GM12878 (cell line): Measurements from ENCODE around the gene BATF3. TPM values are rescaled to one million over a fixed set of nuclear protein-coding genes. Genes with fewer than 3 reads are reported as not detected.

Source experiments
- ATAC-seq: fragments of 200-7000 bp; cut with Tn5 transposase; 3 replicates; pipeline ENCODE4 v1.9.1; 2020; ENCODE audit warnings: mild to moderate bottlenecking, moderate library complexity
- BruUV-seq: library from RNA; stranded (reverse); fragments of 400-500 nt; replicated peaks from 2 replicates; lab custom pipeline; 2021; lab: Mats Ljungman, UMichigan
- CTCF ChIA-PET: fragments of 300-600 bp; sonication (Branson Sonifier 250); formaldehyde crosslinking; extraction: SDS; loops from one replicate; lab custom pipeline; 2021; ENCODE audit warnings: inconsistent platforms; lab: Yijun Ruan, JAX
- POLR2A ChIA-PET: fragments of 350-600 bp; formaldehyde crosslinking; extraction: SDS; loops from one replicate; lab custom pipeline; 2021; ENCODE audit warnings: inconsistent platforms; lab: Charles Lee
- RAD21 ChIA-PET: fragments of 300-600 bp; sonication (Branson Sonifier 250); formaldehyde crosslinking; loops from one replicate; lab custom pipeline; 2023; ENCODE audit warnings: antibody characterized with exemption; ENCODE audit not compliant: unreplicated experiment; lab: Charles Lee
- SMC1A ChIA-PET: fragments of 300-600 bp; sonication (Branson Sonifier 250); formaldehyde crosslinking; loops from one replicate; lab custom pipeline; 2023; ENCODE audit not compliant: unreplicated experiment, uncharacterized antibody; lab: Charles Lee
- DNase-seq: peaks from one replicate; pipeline ENCODE4 v3.0.0-alpha.2; 2011; ENCODE audit warnings: low read depth, low spot score
- FAIRE-seq: peaks from 3 replicates; lab custom pipeline; 2011; peaks lifted over from hg19 to GRCh38; lab: Jason Lieb, UNC
- H2AFZ ChIP-seq: 2 replicates; pipeline ENCODE4 v1.6.0; 2011; ENCODE audit warnings: low read depth, low read length, control low read depth; ENCODE audit not compliant: control insufficient read depth
- H3K27ac ChIP-seq: 2 replicates; pipeline ENCODE4 v1.5.1; 2011; ENCODE audit warnings: control low read depth; ENCODE audit not compliant: control insufficient read depth, insufficient read depth
- H3K27me3 ChIP-seq, 2 experiments: replicated peaks in 1 of 2; 2 replicates each; pipeline versions ENCODE4 v1.6.0 to v1.6.1; 2011; ENCODE audit warnings: low read length in 1 of 2; ENCODE audit not compliant: control insufficient read depth in 2 of 2, insufficient read depth in 2 of 2
- H3K36me3 ChIP-seq, 2 experiments: 2 replicates each; pipeline ENCODE4 v1.5.1; 2011; ENCODE audit warnings: low read length in 1 of 2; ENCODE audit not compliant: control insufficient read depth in 2 of 2, insufficient read depth in 2 of 2
- H3K4me1 ChIP-seq: 2 replicates; pipeline ENCODE4 v1.6.1; 2011; ENCODE audit warnings: mild to moderate bottlenecking, low read length, moderate library complexity, mixed read lengths; ENCODE audit not compliant: control insufficient read depth, insufficient read depth
- H3K4me2 ChIP-seq: 2 replicates; pipeline ENCODE4 v1.6.0; 2011; ENCODE audit warnings: control low read depth; ENCODE audit not compliant: control insufficient read depth, insufficient read depth
- H3K4me3 ChIP-seq: fragments of 200-600 bp; sonication (generic); 2 replicates; pipeline ENCODE4 v1.5.1; 2016
- H3K79me2 ChIP-seq: 2 replicates; pipeline ENCODE4 v1.6.0; 2011; ENCODE audit warnings: low read length; ENCODE audit not compliant: control insufficient read depth, insufficient read depth
- H3K9ac ChIP-seq: 2 replicates; pipeline ENCODE4 v1.8.0; 2011; ENCODE audit warnings: low read length, control low read depth, mixed read lengths; ENCODE audit not compliant: control insufficient read depth, insufficient read depth
- H3K9me3 ChIP-seq: replicated peaks from 3 replicates; pipeline ENCODE4 v1.5.1; 2011; ENCODE audit warnings: mild to moderate bottlenecking, low read length; ENCODE audit not compliant: control insufficient read depth, insufficient read depth
- H4K20me1 ChIP-seq: 2 replicates; pipeline ENCODE4 v1.6.0; 2011; ENCODE audit not compliant: control insufficient read depth, insufficient read depth
- BHLHE40 ChIP-seq, 2 experiments: fragments of 450-650 bp in 1 of 2; IDR thresholded peaks; 2 replicates each; pipeline ENCODE4 v1.6.1; 2011 to 2017; ENCODE audit warnings: low read depth in 2 of 2, borderline replicate concordance in 1 of 2, improper control_type of control experiment in 1 of 2, low read length in 1 of 2, mild to moderate bottlenecking in 1 of 2
- CTCF ChIP-seq, 3 experiments: IDR thresholded peaks in 2 of 3; conservative IDR thresholded peaks in 1 of 3; 2 replicates each; pipeline ENCODE4 v1.5.1; 2011; ENCODE audit warnings: low read depth in 3 of 3, low read length in 3 of 3, mild to moderate bottlenecking in 3 of 3, control low read depth in 2 of 3, moderate library complexity in 2 of 3, inconsistent platforms in 1 of 3, mixed read lengths in 1 of 3; ENCODE audit not compliant: control insufficient read depth in 2 of 3, insufficient read depth in 1 of 3; ENCODE audit errors: extremely low read depth in 1 of 3
- FOXM1 ChIP-seq: IDR thresholded peaks from 2 replicates; pipeline ENCODE4 v1.6.1; 2012; ENCODE audit warnings: low read depth, mild to moderate bottlenecking, inconsistent platforms, low read length, moderate library complexity
- HSF1 ChIP-seq: fragments of 150-350 bp; IDR thresholded peaks from 2 replicates; pipeline ENCODE4 v1.6.1; 2014; ENCODE audit warnings: mild to moderate bottlenecking, low read depth, low read length
- MTA3 ChIP-seq: IDR thresholded peaks from 2 replicates; pipeline ENCODE4 v1.6.1; 2012; ENCODE audit warnings: low read length, inconsistent platforms, borderline replicate concordance
- MYB ChIP-seq: fragments of 150-350 bp; IDR thresholded peaks from 2 replicates; pipeline ENCODE4 v1.6.1; 2014; ENCODE audit warnings: mild to moderate bottlenecking, low read depth, low read length, borderline replicate concordance
- PAX8 ChIP-seq: fragments of 450-650 bp; IDR thresholded peaks from 2 replicates; pipeline ENCODE4 v1.6.1; 2017; ENCODE audit warnings: mild to moderate bottlenecking, moderate library complexity
- POLR2AphosphoS5 ChIP-seq: IDR thresholded peaks from 2 replicates; pipeline ENCODE4 v1.6.1; 2011; ENCODE audit warnings: mild to moderate bottlenecking, low read length, inconsistent platforms
- RAD21 ChIP-seq: IDR thresholded peaks from 2 replicates; pipeline ENCODE4 v1.6.1; 2011; ENCODE audit warnings: mild to moderate bottlenecking, low read depth, low read length, moderate library complexity; ENCODE audit not compliant: insufficient read depth
- RELA ChIP-seq: fragments of 450-650 bp; IDR thresholded peaks from 2 replicates; pipeline ENCODE4 v1.8.0; 2014; ENCODE audit warnings: borderline replicate concordance; ENCODE audit not compliant: partially characterized antibody
- RELB ChIP-seq: fragments of 450-650 bp; IDR thresholded peaks from 2 replicates; pipeline ENCODE4 v1.6.1; 2017; ENCODE audit warnings: low read depth, mild to moderate bottlenecking, moderate library complexity
- RFX5 ChIP-seq: IDR thresholded peaks from 2 replicates; pipeline ENCODE4 v1.6.1; 2011; ENCODE audit warnings: low read depth, low read length, improper control_type of control experiment
- ZBED1 ChIP-seq: IDR thresholded peaks from 2 replicates; pipeline ENCODE4 v1.6.1; 2016; ENCODE audit warnings: borderline replicate concordance
- ZNF622 ChIP-seq: fragments of 450-650 bp; IDR thresholded peaks from 2 replicates; pipeline ENCODE4 v1.6.1; 2017; ENCODE audit warnings: mild to moderate bottlenecking, inconsistent platforms
- ZSCAN29 ChIP-seq: fragments of 450-650 bp; IDR thresholded peaks from 2 replicates; pipeline ENCODE4 v1.6.1; 2017; ENCODE audit warnings: mild to moderate bottlenecking, moderate library complexity
- WGBS: methylation state at CpG from one replicate; pipeline ENCODE4 v1.1.6; 2016; ENCODE audit warnings: low lambda C conversion rate; ENCODE audit not compliant: insufficient replicate concordance, insufficient coverage; ENCODE audit errors: missing lambda C conversion rate; 5-methylcytosine and 5-hydroxymethylcytosine counted together
- in situ Hi-C: fragments of 300-500 bp; cut with MboI; formaldehyde crosslinking; loops from 9 replicates; pipeline ENCODE4 v1.14.3; 2018; ENCODE audit warnings: mixed read lengths
- intact Hi-C: fragments of 100-400 bp; cut with micrococcal nuclease; formaldehyde crosslinking; loops from one replicate; pipeline ENCODE4 v1.14.2; 2022; ENCODE audit not compliant: unreplicated experiment
- polyA plus RNA-seq, 11 experiments: library from polyadenylated mRNA; depleted of rRNA in 4 of 11; unstranded in 6 of 11; stranded (reverse) in 5 of 11; fragments of >200 nt; fragmentation: Nextera tagmentation in 4 of 11; fragmentation: Illumina TruSeq in 1 of 11; extraction: Ambion mirVana in 4 of 11; extraction: Trizol in 1 of 11; gene quantifications; 1 replicate in 1 of 11; 2 replicates in 10 of 11; pipeline versions ENCODE4 v1.2.1 to v1.2.3, GENCODE V29; 2011 to 2016; ENCODE audit warnings: inconsistent platforms in 2 of 11, missing spikeins in 2 of 11, low read depth in 1 of 11
- total RNA-seq, 4 experiments: library from RNA; depleted of rRNA in 3 of 4; stranded (reverse); fragments of >200 nt in 3 of 4; fragmentation: Illumina TruSeq in 1 of 4; extraction: Trizol in 1 of 4; gene quantifications; 2 replicates each; pipeline versions ENCODE4 v1.2.1 to v1.2.3, GENCODE V29; 2013 to 2021

Gene BATF3
- total and polyA plus RNA-seq, 10 of the 15 experiments (the other 5 are each of a cell fraction or from before 2014, with no cell fraction given), result 11.1 to 56.8 (median 30.8) TPM

GRCh38 chr1:212703991-212704564, 4.4 kb upstream of the BATF3 start (continued):
- TF ChIP-seq BHLHE40 (IDR thresholded peaks at IDR 0.05; ENCODE audit: borderline replicate concordance in 1 of 2, low read depth in 2 of 2, low read length in 1 of 2) (no peak), FOXM1 (no peak), PAX8 (no peak)

- ChIA-PET RAD21 (no interaction called here), POLR2A (interaction anchor here (1.1 to 1.8 kb wide), 2 partner anchors 51 to 90 kb away, joined by 3 to 4 read pairs; no protein-coding TSS in a partner anchor), SMC1A (interaction anchor here (0.6 to 1.2 kb wide), 5 partner anchors 9 to 247 kb away, joined by 3 to 5 read pairs (median 3); no protein-coding TSS in a partner anchor), CTCF (interaction anchor here (1.4 to 1.9 kb wide), 2 partner anchors 38 to 226 kb away, joined by 4 to 5 read pairs; no protein-coding TSS in a partner anchor)
- no peak overlapping the region for H3K4me3 ChIP-seq
- H3K79me2 ChIP-seq, result peaks cover 3% of the 10 kb centered on the region; the same call in 1 of the 2 replicates
- no peaks in the 10 kb centered on the region for H3K9me3 ChIP-seq
- WGBS, result 4% methylated on average over 1 of the region's 1 CpG
- no TSS peak for BruUV-seq
- in situ Hi-C loops, result no loop called here
- H3K27me3 ChIP-seq, result no peaks in the 10 kb centered on the region
- FAIRE-seq (no peak), DNase-seq (no peak), ATAC-seq (no peak)
- H2AFZ ChIP-seq, result no peak overlapping the region
- H3K36me3 ChIP-seq, result no peaks in the 10 kb centered on the region
- no peak overlapping the region for H3K4me2 ChIP-seq
- peaks cover 15% of the 10 kb centered on the region for H3K4me1 ChIP-seq
- H4K20me1 ChIP-seq, result no peaks in the 10 kb centered on the region
- intact Hi-C loops, result loop anchor here (5.0 kb wide), 1 partner anchor 50 kb away; no protein-coding TSS in a partner anchor
- no peak overlapping the region for H3K9ac ChIP-seq
- TF ChIP-seq ZNF622 (no peak), ZBED1 (no peak), RAD21 (no peak), MYB (no peak), RELB (no peak), RFX5 (no peak), HSF1 (no peak), POLR2AphosphoS5 (no peak), CTCF (IDR thresholded peaks at IDR 0.05 in 2 of 3, conservative IDR thresholded peaks at IDR 0.05 in 1 of 3; ENCODE audit: control insufficient read depth in 2 of 3, extremely low read depth in 1 of 3, insufficient read depth in 1 of 3, low read depth in 3 of 3, low read length in 3 of 3) (no peak), MTA3 (no peak), RELA (no peak), ZSCAN29 (no peak)
- no peak overlapping the region for H3K27ac ChIP-seq
Measured at GRCh38 chr1:212702672-212703071, 3.0 kb upstream of the BATF3 start.
